IMR-90 (cell line): ENCODE measurements around the gene GON7. TPM values are rescaled to one million over a fixed set of nuclear protein-coding genes. Genes with fewer than 3 reads are reported as not detected.

Experiments
- ATAC-seq: fragments of 200-7000 bp; cut with Tn5 transposase; 2 replicates; pipeline ENCODE4 v1.9.1; 2020; ENCODE audit warnings: low read depth, mild to moderate bottlenecking, moderate library complexity
- BruUV-seq: library from RNA; stranded (reverse); fragments of 400-500 nt; replicated peaks from 2 replicates; lab custom pipeline; 2021; lab: Mats Ljungman, UMichigan
- CTCF ChIA-PET: fragments of 300-600 bp; formaldehyde crosslinking; extraction: SDS; loops from one replicate; lab custom pipeline; 2021; ENCODE audit warnings: antibody characterized with exemption; lab: Yijun Ruan, JAX
- POLR2A ChIA-PET: fragments of 300-600 bp; sonication (Branson Sonifier 250); formaldehyde crosslinking; loops from one replicate; lab custom pipeline; 2022; ENCODE audit warnings: antibody characterized with exemption; ENCODE audit not compliant: unreplicated experiment; lab: Charles Lee
- DNase-seq: peaks from one replicate; pipeline ENCODE4 v3.0.0; 2013
- H2AFZ ChIP-seq: replicated peaks from 2 replicates; pipeline ENCODE3; 2013; ENCODE audit warnings: low read length, mild to moderate bottlenecking; ENCODE audit not compliant: poor library complexity
- H2AK5ac ChIP-seq: 2 replicates; pipeline ENCODE4 v1.6.1; 2013; ENCODE audit warnings: low read depth, low read length, inconsistent platforms
- H2AK9ac ChIP-seq: replicated peaks from 2 replicates; pipeline ENCODE3; 2013; ENCODE audit warnings: mild to moderate bottlenecking, low read depth, low read length, moderate library complexity; ENCODE audit not compliant: poor library complexity
- H2BK120ac ChIP-seq: 2 replicates; pipeline ENCODE4 v1.6.1; 2013; ENCODE audit warnings: low read depth, low read length, inconsistent platforms
- H2BK15ac ChIP-seq: 3 replicates; pipeline ENCODE4 v1.6.1; 2013; ENCODE audit warnings: low read depth, low read length, inconsistent platforms
- H2BK20ac ChIP-seq: 2 replicates; pipeline ENCODE4 v1.6.1; 2013; ENCODE audit warnings: low read depth, mild to moderate bottlenecking, inconsistent platforms, low read length, moderate library complexity
- H2BK5ac ChIP-seq: 2 replicates; pipeline ENCODE4 v1.6.1; 2013; ENCODE audit warnings: mild to moderate bottlenecking, low read depth, low read length, inconsistent platforms; ENCODE audit not compliant: poor library complexity, severe bottlenecking
- H3K14ac ChIP-seq: replicated peaks from 2 replicates; pipeline ENCODE4 v1.6.1; 2013; ENCODE audit warnings: low read depth, low read length, inconsistent platforms
- H3K18ac ChIP-seq: 2 replicates; pipeline ENCODE4 v1.6.1; 2013; ENCODE audit warnings: low read depth, low read length, control low read depth
- H3K23ac ChIP-seq: 2 replicates; pipeline ENCODE4 v1.6.1; 2013; ENCODE audit warnings: low read depth, low read length, inconsistent platforms
- H3K27ac ChIP-seq: 2 replicates; pipeline ENCODE4 v1.5.1; 2013; ENCODE audit warnings: mild to moderate bottlenecking, control low read depth, low read length; ENCODE audit not compliant: insufficient read depth
- H3K27me3 ChIP-seq: 2 replicates; pipeline ENCODE4 v1.6.1; 2013; ENCODE audit warnings: low read length; ENCODE audit not compliant: control insufficient read depth, insufficient read depth
- H3K36me3 ChIP-seq: 2 replicates; pipeline ENCODE4 v1.6.1; 2013; ENCODE audit warnings: low read length, mixed read lengths; ENCODE audit not compliant: control insufficient read depth, insufficient read depth
- H3K4ac ChIP-seq: 2 replicates; pipeline ENCODE4 v1.6.1; 2013; ENCODE audit warnings: low read depth, low read length, inconsistent platforms
- H3K4me1 ChIP-seq: 2 replicates; pipeline ENCODE4 v1.6.1; 2013; ENCODE audit warnings: low read length, mixed read lengths; ENCODE audit not compliant: control insufficient read depth, insufficient read depth
- H3K4me2 ChIP-seq: 2 replicates; pipeline ENCODE4 v1.6.1; 2013; ENCODE audit warnings: low read depth, mild to moderate bottlenecking, control low read depth, low read length, moderate library complexity
- H3K4me3 ChIP-seq: 2 replicates; pipeline ENCODE4 v1.5.1; 2013; ENCODE audit warnings: low read depth, mild to moderate bottlenecking, control low read depth, low read length, moderate library complexity; ENCODE audit not compliant: insufficient read depth
- H3K56ac ChIP-seq: 2 replicates; pipeline ENCODE4 v1.6.1; 2013; ENCODE audit warnings: low read length, inconsistent platforms; ENCODE audit not compliant: insufficient read depth; ENCODE audit errors: extremely low read depth
- H3K79me1 ChIP-seq, 2 experiments: 2 replicates each; pipeline ENCODE4 v1.6.1; 2013; ENCODE audit warnings: low read length in 2 of 2, inconsistent platforms in 1 of 2, low read depth in 1 of 2
- H3K9ac ChIP-seq: 2 replicates; pipeline ENCODE4 v1.6.1; 2013; ENCODE audit warnings: low read depth, low read length, control low read depth
- H3K9me1 ChIP-seq: 2 replicates; pipeline ENCODE4 v1.6.1; 2013; ENCODE audit warnings: low read length, inconsistent platforms; ENCODE audit not compliant: insufficient read depth
- H3K9me3 ChIP-seq: 2 replicates; pipeline ENCODE4 v1.6.1; 2013; ENCODE audit warnings: low read length; ENCODE audit not compliant: control insufficient read depth, insufficient read depth
- H4K20me1 ChIP-seq: 2 replicates; pipeline ENCODE4 v1.6.1; 2013; ENCODE audit warnings: low read length, inconsistent platforms; ENCODE audit not compliant: insufficient read depth
- H4K5ac ChIP-seq: 2 replicates; pipeline ENCODE4 v1.6.1; 2013; ENCODE audit warnings: mild to moderate bottlenecking, low read depth, low read length, control low read depth
- H4K8ac ChIP-seq, 2 experiments: 2 replicates each; pipeline ENCODE4 v1.6.1; 2013; ENCODE audit warnings: low read depth in 2 of 2, low read length in 2 of 2, control low read depth in 1 of 2, inconsistent platforms in 1 of 2
- H4K91ac ChIP-seq: 2 replicates; pipeline ENCODE4 v1.6.1; 2013; ENCODE audit warnings: low read depth, low read length, inconsistent platforms; ENCODE audit not compliant: insufficient read depth
- CTCF ChIP-seq: conservative IDR thresholded peaks from 2 replicates; pipeline ENCODE4 v1.5.1; 2012; ENCODE audit warnings: mild to moderate bottlenecking, low read depth, low read length, improper control_type of control experiment
- MXI1 ChIP-seq: IDR thresholded peaks from 2 replicates; pipeline ENCODE4 v1.6.1; 2012; ENCODE audit warnings: low read depth, mild to moderate bottlenecking, low read length, moderate library complexity, borderline replicate concordance
- POLR2A ChIP-seq: IDR thresholded peaks from 2 replicates; pipeline ENCODE4 v1.6.1; 2012; ENCODE audit warnings: mild to moderate bottlenecking, low read depth, low read length
- RAD21 ChIP-seq: IDR thresholded peaks from 2 replicates; pipeline ENCODE4 v1.6.1; 2012; ENCODE audit warnings: low read length, improper control_type of control experiment
- USF2 ChIP-seq: fragments of 150-350 bp; IDR thresholded peaks from 2 replicates; pipeline ENCODE4 v1.6.1; 2017; ENCODE audit warnings: mild to moderate bottlenecking, antibody characterized with exemption, low read length, low read depth
- WGBS, 2 experiments: methylation state at CpG; one replicate each; pipeline versions ENCODE4 v1.1.5 to v1.1.7; 2013; ENCODE audit warnings: missing lambda C conversion rate in 2 of 2; ENCODE audit not compliant: insufficient read length in 1 of 2; ENCODE audit errors: extremely low coverage in 2 of 2; 5-methylcytosine and 5-hydroxymethylcytosine counted together
- dilution Hi-C: fragments of 300-500 bp; cut with HindIII; formaldehyde crosslinking; loops from one replicate; pipeline ENCODE4 v1.14.3; 2018; ENCODE audit warnings: low sequenced_read_pairs; ENCODE audit not compliant: unreplicated experiment
- in situ Hi-C: fragments of 300-500 bp; cut with MboI; formaldehyde crosslinking; loops from 3 replicates; pipeline ENCODE4 v1.14.3; 2019; ENCODE audit warnings: low sequenced_read_pairs, inconsistent platforms, mixed read lengths
- intact Hi-C: fragments of 100-400 bp; cut with micrococcal nuclease; formaldehyde crosslinking; loops from 2 replicates; pipeline ENCODE4 v1.10.0; 2022
- polyA plus RNA-seq, 3 experiments: library from polyadenylated mRNA; depleted of rRNA; stranded (reverse); fragments of >200 nt; gene quantifications; 2 replicates each; pipeline ENCODE4 v1.2.3, GENCODE V29; 2012; ENCODE audit warnings: low replicate concordance in 1 of 3
- total RNA-seq: library from RNA; depleted of rRNA; stranded (reverse); fragments of >200 nt; gene quantifications from 2 replicates; pipeline ENCODE4 v1.2.3, GENCODE V29; 2012
- TF ChIP-seq, protein P1 (sequence below): fragments of 150-350 bp; IDR thresholded peaks from 2 replicates; pipeline ENCODE4 v1.6.1; 2016; ENCODE audit warnings: low read depth, mild to moderate bottlenecking, low read length, moderate library complexity, borderline replicate concordance

Gene GON7
- total and polyA plus RNA-seq, 2 of the 4 experiments (the other 2 are of a cell fraction): 4.3 to 7.8 TPM

- in situ Hi-C loops: no loop called here
- no peak overlapping the region for H3K27ac ChIP-seq
- H3K23ac ChIP-seq: no peak overlapping the region
- no peaks in the 10 kb centered on the region for H3K4me1 ChIP-seq
- ATAC-seq: peak; percentile 64
- TF ChIP-seq CTCF (peak; percentile 43), POLR2A (no peak), USF2 (no peak), RAD21 (peak; percentile 38), MXI1 (no peak)
- TF ChIP-seq, protein P1, sequence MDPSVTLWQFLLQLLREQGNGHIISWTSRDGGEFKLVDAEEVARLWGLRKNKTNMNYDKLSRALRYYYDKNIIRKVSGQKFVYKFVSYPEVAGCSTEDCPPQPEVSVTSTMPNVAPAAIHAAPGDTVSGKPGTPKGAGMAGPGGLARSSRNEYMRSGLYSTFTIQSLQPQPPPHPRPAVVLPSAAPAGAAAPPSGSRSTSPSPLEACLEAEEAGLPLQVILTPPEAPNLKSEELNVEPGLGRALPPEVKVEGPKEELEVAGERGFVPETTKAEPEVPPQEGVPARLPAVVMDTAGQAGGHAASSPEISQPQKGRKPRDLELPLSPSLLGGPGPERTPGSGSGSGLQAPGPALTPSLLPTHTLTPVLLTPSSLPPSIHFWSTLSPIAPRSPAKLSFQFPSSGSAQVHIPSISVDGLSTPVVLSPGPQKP: no peak
- H2AFZ ChIP-seq: no peak overlapping the region
- H2BK20ac ChIP-seq: no peak overlapping the region
- no peak overlapping the region for H3K18ac ChIP-seq
- ChIA-PET POLR2A (no interaction called here), CTCF (interaction anchor here (1.4 kb wide), 1 partner anchor 47 kb away, joined by 4 read pairs; no protein-coding TSS in a partner anchor)
- H3K4me3 ChIP-seq: no peak overlapping the region
- no peak overlapping the region for H3K4me2 ChIP-seq
- no peak overlapping the region for H2BK120ac ChIP-seq
- no TSS peak for BruUV-seq
- no peak overlapping the region for H2BK5ac ChIP-seq
- H3K79me1 ChIP-seq: no peaks in the 10 kb centered on the region
- no peak overlapping the region for H2BK15ac ChIP-seq
- H2AK5ac ChIP-seq: no peak overlapping the region
- dilution Hi-C loops: no loop called here
- intact Hi-C loops: no loop called here
- DNase-seq: no peak
- no peaks in the 10 kb centered on the region for H4K20me1 ChIP-seq
- H3K9ac ChIP-seq: no peak overlapping the region
- H3K9me1 ChIP-seq: no peaks in the 10 kb centered on the region
- H2AK9ac ChIP-seq: peak overlapping the region; percentile 5
- no CpG with 5 or more reads among the region's 4 CpGs for WGBS, 2 experiments
- peaks cover 2% of the 10 kb centered on the region; the same call in 1 of the 2 replicates for H3K27me3 ChIP-seq
- no peak overlapping the region for H3K4ac ChIP-seq
- no peak overlapping the region for H4K8ac ChIP-seq
- no peak overlapping the region for H4K5ac ChIP-seq
- H3K56ac ChIP-seq: no peak overlapping the region
- H3K9me3 ChIP-seq: no peaks in the 10 kb centered on the region
- H3K36me3 ChIP-seq: no peaks in the 10 kb centered on the region
- no peak overlapping the region for H3K14ac ChIP-seq
- H4K91ac ChIP-seq: no peak overlapping the region
These were observed 46.5 kb downstream of the GON7 start for GRCh38 chr14:93160353-93160801.
